ENCODE results near the gene CEMIP.

DNA sequence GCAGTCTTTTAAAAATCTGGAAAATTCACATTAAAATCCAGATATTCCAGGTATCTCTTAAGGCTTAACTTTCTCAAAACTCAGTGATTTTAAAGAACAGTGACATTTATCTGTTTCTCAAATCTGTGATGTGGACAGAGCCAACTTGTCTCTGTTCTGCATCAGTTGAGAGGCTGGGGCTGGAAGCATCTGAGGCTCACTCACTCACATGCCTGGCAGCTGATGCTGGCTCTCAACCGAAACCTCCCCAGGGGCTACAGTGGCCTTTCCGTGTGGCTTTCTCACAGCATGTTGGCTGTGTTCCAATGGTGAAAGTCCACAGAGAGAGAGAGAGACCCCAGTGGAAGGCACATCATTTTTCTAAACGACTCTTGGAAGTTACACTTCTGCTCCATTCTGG lies 53.5 kb downstream of the CEMIP start:
- TF ChIP-seq, protein P1, sequence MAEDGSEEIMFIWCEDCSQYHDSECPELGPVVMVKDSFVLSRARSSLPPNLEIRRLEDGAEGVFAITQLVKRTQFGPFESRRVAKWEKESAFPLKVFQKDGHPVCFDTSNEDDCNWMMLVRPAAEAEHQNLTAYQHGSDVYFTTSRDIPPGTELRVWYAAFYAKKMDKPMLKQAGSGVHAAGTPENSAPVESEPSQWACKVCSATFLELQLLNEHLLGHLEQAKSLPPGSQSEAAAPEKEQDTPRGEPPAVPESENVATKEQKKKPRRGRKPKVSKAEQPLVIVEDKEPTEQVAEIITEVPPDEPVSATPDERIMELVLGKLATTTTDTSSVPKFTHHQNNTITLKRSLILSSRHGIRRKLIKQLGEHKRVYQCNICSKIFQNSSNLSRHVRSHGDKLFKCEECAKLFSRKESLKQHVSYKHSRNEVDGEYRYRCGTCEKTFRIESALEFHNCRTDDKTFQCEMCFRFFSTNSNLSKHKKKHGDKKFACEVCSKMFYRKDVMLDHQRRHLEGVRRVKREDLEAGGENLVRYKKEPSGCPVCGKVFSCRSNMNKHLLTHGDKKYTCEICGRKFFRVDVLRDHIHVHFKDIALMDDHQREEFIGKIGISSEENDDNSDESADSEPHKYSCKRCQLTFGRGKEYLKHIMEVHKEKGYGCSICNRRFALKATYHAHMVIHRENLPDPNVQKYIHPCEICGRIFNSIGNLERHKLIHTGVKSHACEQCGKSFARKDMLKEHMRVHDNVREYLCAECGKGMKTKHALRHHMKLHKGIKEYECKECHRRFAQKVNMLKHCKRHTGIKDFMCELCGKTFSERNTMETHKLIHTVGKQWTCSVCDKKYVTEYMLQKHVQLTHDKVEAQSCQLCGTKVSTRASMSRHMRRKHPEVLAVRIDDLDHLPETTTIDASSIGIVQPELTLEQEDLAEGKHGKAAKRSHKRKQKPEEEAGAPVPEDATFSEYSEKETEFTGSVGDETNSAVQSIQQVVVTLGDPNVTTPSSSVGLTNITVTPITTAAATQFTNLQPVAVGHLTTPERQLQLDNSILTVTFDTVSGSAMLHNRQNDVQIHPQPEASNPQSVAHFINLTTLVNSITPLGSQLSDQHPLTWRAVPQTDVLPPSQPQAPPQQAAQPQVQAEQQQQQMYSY (CRISPR knock-in tag; IDR thresholded peaks at IDR 0.05): no peak
- TF ChIP-seq SP4 (CRISPR knock-in tag; IDR thresholded peaks at IDR 0.05): no peak
- no peak for TF ChIP-seq SMAD1 (CRISPR knock-in tag; IDR thresholded peaks at IDR 0.05; ENCODE audit: borderline replicate concordance, low read depth)
- TF ChIP-seq TEAD2 (CRISPR knock-in tag; IDR thresholded peaks at IDR 0.05): no peak
- TF ChIP-seq ZNF768 (CRISPR knock-in tag; IDR thresholded peaks at IDR 0.05): no peak
- TF ChIP-seq, protein P2, sequence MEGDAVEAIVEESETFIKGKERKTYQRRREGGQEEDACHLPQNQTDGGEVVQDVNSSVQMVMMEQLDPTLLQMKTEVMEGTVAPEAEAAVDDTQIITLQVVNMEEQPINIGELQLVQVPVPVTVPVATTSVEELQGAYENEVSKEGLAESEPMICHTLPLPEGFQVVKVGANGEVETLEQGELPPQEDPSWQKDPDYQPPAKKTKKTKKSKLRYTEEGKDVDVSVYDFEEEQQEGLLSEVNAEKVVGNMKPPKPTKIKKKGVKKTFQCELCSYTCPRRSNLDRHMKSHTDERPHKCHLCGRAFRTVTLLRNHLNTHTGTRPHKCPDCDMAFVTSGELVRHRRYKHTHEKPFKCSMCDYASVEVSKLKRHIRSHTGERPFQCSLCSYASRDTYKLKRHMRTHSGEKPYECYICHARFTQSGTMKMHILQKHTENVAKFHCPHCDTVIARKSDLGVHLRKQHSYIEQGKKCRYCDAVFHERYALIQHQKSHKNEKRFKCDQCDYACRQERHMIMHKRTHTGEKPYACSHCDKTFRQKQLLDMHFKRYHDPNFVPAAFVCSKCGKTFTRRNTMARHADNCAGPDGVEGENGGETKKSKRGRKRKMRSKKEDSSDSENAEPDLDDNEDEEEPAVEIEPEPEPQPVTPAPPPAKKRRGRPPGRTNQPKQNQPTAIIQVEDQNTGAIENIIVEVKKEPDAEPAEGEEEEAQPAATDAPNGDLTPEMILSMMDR (CRISPR knock-in tag; IDR thresholded peaks at IDR 0.05): no peak
- TF ChIP-seq HOXA7 (CRISPR knock-in tag; IDR thresholded peaks at IDR 0.05): no peak
- no peak for TF ChIP-seq ZFP37 (CRISPR knock-in tag; IDR thresholded peaks at IDR 0.05; ENCODE audit: borderline replicate concordance)
- TF ChIP-seq POLR2A (IDR thresholded peaks at IDR 0.05; ENCODE audit: insufficient read depth in 1 of 2, low read depth in 2 of 2, low read length in 2 of 2): no peak
- TF ChIP-seq ZFP41 (CRISPR knock-in tag; IDR thresholded peaks at IDR 0.05; ENCODE audit: borderline replicate concordance): no peak
- no peak for TF ChIP-seq POLR2AphosphoS2 (IDR thresholded peaks at IDR 0.05; ENCODE audit: low read depth, low read length)
- no peak for TF ChIP-seq ZNF224 (CRISPR knock-in tag; IDR thresholded peaks at IDR 0.05)
- TF ChIP-seq, protein P3, sequence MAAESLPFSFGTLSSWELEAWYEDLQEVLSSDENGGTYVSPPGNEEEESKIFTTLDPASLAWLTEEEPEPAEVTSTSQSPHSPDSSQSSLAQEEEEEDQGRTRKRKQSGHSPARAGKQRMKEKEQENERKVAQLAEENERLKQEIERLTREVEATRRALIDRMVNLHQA (CRISPR knock-in tag; IDR thresholded peaks at IDR 0.05): no peak
